DND-41 (cell line): ENCODE data around the gene ARPP19.
"Not testable (repeated sequence)": the region's sequence is repeated elsewhere in the genome, so short reads cannot be mapped to it uniquely, and the experiment has no call there.

Experiments
- ATAC-seq: fragments of 200-7000 bp; cut with Tn5 transposase; 3 replicates; pipeline ENCODE4 v1.9.1; 2021; ENCODE audit warnings: low read depth; ENCODE audit not compliant: insufficient read depth
- DNase-seq: peaks from one replicate; pipeline ENCODE4 v3.0.0-alpha.2; 2020
- H2AFZ ChIP-seq: 2 replicates; pipeline ENCODE4 v1.6.0; 2012; ENCODE audit warnings: low read depth, low read length
- H3K27ac ChIP-seq: 2 replicates; pipeline ENCODE4 v1.5.1; 2012; ENCODE audit warnings: low read length, inconsistent platforms
- H3K27me3 ChIP-seq: fragments of 200-600 bp; sonication (generic); 2 replicates; pipeline ENCODE4 v1.6.0; 2012; ENCODE audit warnings: low read length, mild to moderate bottlenecking, inconsistent platforms; ENCODE audit not compliant: insufficient read depth, poor library complexity
- H3K36me3 ChIP-seq: 2 replicates; pipeline ENCODE4 v1.5.1; 2012; ENCODE audit warnings: low read length, inconsistent platforms; ENCODE audit not compliant: insufficient read depth
- H3K4me1 ChIP-seq: 2 replicates; pipeline ENCODE4 v1.5.1; 2012; ENCODE audit warnings: mild to moderate bottlenecking, low read length; ENCODE audit not compliant: insufficient read depth
- H3K4me2 ChIP-seq: 2 replicates; pipeline ENCODE4 v1.6.0; 2012; ENCODE audit warnings: mild to moderate bottlenecking, moderate library complexity, low read length, inconsistent platforms; ENCODE audit not compliant: insufficient read depth
- H3K4me3 ChIP-seq, 2 experiments: fragments of 200-600 bp in 1 of 2; shearing (Covaris generic) in 1 of 2; 2 replicates each; pipeline ENCODE4 v1.5.1; 2012 to 2016; ENCODE audit warnings: inconsistent platforms in 2 of 2, low read length in 2 of 2, mild to moderate bottlenecking in 2 of 2, low read depth in 1 of 2, moderate library complexity in 1 of 2
- H3K79me2 ChIP-seq: 2 replicates; pipeline ENCODE4 v1.6.0; 2012; ENCODE audit warnings: low read length, inconsistent platforms; ENCODE audit not compliant: insufficient read depth
- H3K9ac ChIP-seq: 2 replicates; pipeline ENCODE4 v1.6.0; 2012; ENCODE audit warnings: low read depth, mild to moderate bottlenecking, inconsistent platforms, low read length, moderate library complexity
- H3K9me3 ChIP-seq: 2 replicates; pipeline ENCODE4 v1.5.1; 2012; ENCODE audit warnings: low read length, moderate library complexity, mild to moderate bottlenecking, inconsistent platforms; ENCODE audit not compliant: insufficient read depth, severe bottlenecking
- H4K20me1 ChIP-seq: 2 replicates; pipeline ENCODE4 v1.6.0; 2012; ENCODE audit warnings: low read length; ENCODE audit not compliant: insufficient read depth
- CTCF ChIP-seq: IDR thresholded peaks from 2 replicates; pipeline ENCODE4 v1.5.1; 2012; ENCODE audit warnings: borderline replicate concordance, low read length, moderate library complexity, mild to moderate bottlenecking; ENCODE audit not compliant: poor library complexity, severe bottlenecking; ENCODE audit errors: extremely low read depth
- EZH2 ChIP-seq: IDR thresholded peaks from 3 replicates; pipeline ENCODE4 v1.6.1; 2012; ENCODE audit warnings: borderline replicate concordance, low read depth, mild to moderate bottlenecking, moderate library complexity, low read length, inconsistent platforms; ENCODE audit not compliant: severe bottlenecking

Gene ARPP19

GRCh38 chr15:52609593-52609992, 40.8 kb upstream of the ARPP19 start:
- no peak for ATAC-seq

GRCh38 chr15:52584414-52584813, 15.6 kb upstream of the ARPP19 start:
- Histone ChIP-seq H3K36me3 (no peaks in the 10 kb centered on the region; the same call in 1 of the 2 replicates), H3K4me3 (no peak overlapping the region), H3K27ac (no peak overlapping the region), H3K27me3 (no peaks in the 10 kb centered on the region), H3K9me3 (no peaks in the 10 kb centered on the region), H3K79me2 (no peaks in the 10 kb centered on the region), H3K4me2 (no peak overlapping the region), H3K9ac (no peak overlapping the region), H3K4me1 (no peaks in the 10 kb centered on the region), H4K20me1 (no peaks in the 10 kb centered on the region), H2AFZ (no peak overlapping the region)
- DNase-seq (no peak), ATAC-seq (no peak)
- TF ChIP-seq EZH2 (no peak), CTCF (no peak)

More at GRCh38 chr15:52609593-52609992, 40.8 kb upstream of the ARPP19 start:
- H3K27me3 ChIP-seq = no peaks in the 10 kb centered on the region
- H3K9me3 ChIP-seq = no peaks in the 10 kb centered on the region
- H2AFZ ChIP-seq = no peak overlapping the region
- H3K79me2 ChIP-seq = no peaks in the 10 kb centered on the region
- H3K36me3 ChIP-seq = peaks cover 14% of the 10 kb centered on the region; the same call in 1 of the 2 replicates
- H3K4me3 ChIP-seq = no peak overlapping the region
- no peak overlapping the region for H3K9ac ChIP-seq
- no peak for TF ChIP-seq CTCF
- TF ChIP-seq EZH2 = no peak
- H3K4me2 ChIP-seq = no peak overlapping the region
- H3K27ac ChIP-seq = no peak overlapping the region
- DNase-seq = no peak
- no peaks in the 10 kb centered on the region for H4K20me1 ChIP-seq
- H3K4me1 ChIP-seq = no peaks in the 10 kb centered on the region

GRCh38 chr15:52579852-52580251, 11.0 kb upstream of the ARPP19 start:
- no peaks in the 10 kb centered on the region for H4K20me1 ChIP-seq
- H3K4me1 ChIP-seq = no peaks in the 10 kb centered on the region
- no peak overlapping the region for H2AFZ ChIP-seq
- no peaks in the 10 kb centered on the region for H3K9me3 ChIP-seq
- no peak overlapping the region for H3K9ac ChIP-seq
- no peak overlapping the region for H3K4me2 ChIP-seq
- DNase-seq = no peak
- TF ChIP-seq CTCF (no peak), EZH2 (no peak)
- no peak overlapping the region for H3K4me3 ChIP-seq
- H3K36me3 ChIP-seq = no peaks in the 10 kb centered on the region; the same call in 1 of the 2 replicates
- no peaks in the 10 kb centered on the region for H3K79me2 ChIP-seq
- no peak for ATAC-seq
- H3K27me3 ChIP-seq = no peaks in the 10 kb centered on the region
- H3K27ac ChIP-seq = no peak overlapping the region

GRCh38 chr15:52576692-52577091, 7.9 kb upstream of the ARPP19 start:
- Histone ChIP-seq H3K9me3 (peaks cover 3% of the 10 kb centered on the region), H2AFZ (no peak overlapping the region), H3K4me1 (no peaks in the 10 kb centered on the region), H4K20me1 (no peaks in the 10 kb centered on the region), H3K79me2 (no peaks in the 10 kb centered on the region), H3K4me2 (no peak overlapping the region), H3K27ac (no peak overlapping the region), H3K36me3 (no peaks in the 10 kb centered on the region; the same call in 1 of the 2 replicates), H3K9ac (no peak overlapping the region), H3K4me3 (no peak overlapping the region), H3K27me3 (no peaks in the 10 kb centered on the region)
- TF ChIP-seq CTCF (no peak), EZH2 (no peak)
- DNase-seq (no peak), ATAC-seq (no peak)

- H3K9ac ChIP-seq, DNase-seq, H3K36me3 ChIP-seq, H3K79me2 ChIP-seq, H2AFZ ChIP-seq, H3K4me3 ChIP-seq, H3K4me2 ChIP-seq, H3K27ac ChIP-seq, H3K27me3 ChIP-seq, H3K4me1 ChIP-seq, H4K20me1 ChIP-seq, H3K9me3 ChIP-seq, ATAC-seq: not testable (repeated sequence)
Measured at GRCh38 chr15:52575573-52575972, 6.7 kb upstream of the ARPP19 start.
